SK-N-SH (cell line): ENCODE data around the gene CDC73.

Source experiments
- FOXJ3 ChIP-seq: sonication (generic); formaldehyde crosslinking; IDR thresholded peaks from 2 replicates; pipeline ENCODE4 v1.5.1; 2020; ENCODE audit warnings: mild to moderate bottlenecking, missing genetic modification reagents
- MXI1 ChIP-seq: IDR thresholded peaks from 2 replicates; pipeline ENCODE4 v1.6.1; 2012; ENCODE audit warnings: mild to moderate bottlenecking, low read depth, low read length, improper control_type of control experiment
- NFIC ChIP-seq: IDR thresholded peaks from 2 replicates; pipeline ENCODE4 v1.4.0; 2012; ENCODE audit warnings: borderline replicate concordance
- POLR2AphosphoS5 ChIP-seq: IDR thresholded peaks from 2 replicates; pipeline ENCODE4 v1.6.1; 2012; ENCODE audit warnings: low read depth, low read length
- RAD21 ChIP-seq: IDR thresholded peaks from 2 replicates; pipeline ENCODE4 v1.6.1; 2012; ENCODE audit warnings: mild to moderate bottlenecking, low read length
- RCOR1 ChIP-seq: fragments of 150-350 bp; IDR thresholded peaks from 2 replicates; pipeline ENCODE4 v1.6.1; 2017; ENCODE audit warnings: antibody characterized with exemption, low read length
- RFX5 ChIP-seq: IDR thresholded peaks from 2 replicates; pipeline ENCODE4 v1.6.1; 2012; ENCODE audit warnings: mild to moderate bottlenecking, improper control_type of control experiment, low read length
- RXRA ChIP-seq: IDR thresholded peaks from 2 replicates; pipeline ENCODE4 v1.4.0; 2012; ENCODE audit warnings: low read depth, mild to moderate bottlenecking, borderline replicate concordance
- TAF1 ChIP-seq: IDR thresholded peaks from 2 replicates; pipeline ENCODE4 v1.6.1; 2012; ENCODE audit warnings: low read depth, mild to moderate bottlenecking, low read length, moderate library complexity, borderline replicate concordance
- YY1 ChIP-seq: IDR thresholded peaks from 2 replicates; pipeline ENCODE4 v1.4.0; 2012; ENCODE audit warnings: low read depth, mild to moderate bottlenecking
- TF ChIP-seq, protein P1 (sequence below): IDR thresholded peaks from 2 replicates; pipeline ENCODE4 v1.4.0; 2012; ENCODE audit warnings: low read depth, borderline replicate concordance
- TF ChIP-seq, protein P2 (sequence below): fragments of 200-600 bp; sonication (generic); IDR thresholded peaks from 2 replicates; pipeline ENCODE4 v1.6.1; 2017; ENCODE audit warnings: antibody characterized with exemption, mild to moderate bottlenecking, moderate library complexity

DNA sequence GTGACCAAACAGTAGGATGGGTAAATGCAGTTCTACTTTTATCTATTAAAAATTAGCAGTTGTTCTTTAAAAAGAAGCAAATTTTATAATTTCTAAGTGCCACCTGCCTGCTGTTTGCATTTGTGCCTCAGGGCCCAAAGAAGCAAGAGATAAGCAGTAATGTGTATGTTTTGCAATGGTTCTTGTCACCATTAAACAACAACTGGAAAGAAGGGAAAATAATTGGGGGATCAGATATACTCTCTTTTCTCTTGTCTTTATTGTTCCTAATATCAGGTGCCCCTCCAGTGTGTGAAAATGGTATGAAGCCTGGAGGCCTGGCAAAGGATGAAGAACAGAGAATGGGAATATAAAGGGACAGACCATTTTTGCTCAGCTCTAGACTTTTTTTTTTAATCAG, 55.0 kb downstream of the CDC73 start:
- TF ChIP-seq, protein P1, sequence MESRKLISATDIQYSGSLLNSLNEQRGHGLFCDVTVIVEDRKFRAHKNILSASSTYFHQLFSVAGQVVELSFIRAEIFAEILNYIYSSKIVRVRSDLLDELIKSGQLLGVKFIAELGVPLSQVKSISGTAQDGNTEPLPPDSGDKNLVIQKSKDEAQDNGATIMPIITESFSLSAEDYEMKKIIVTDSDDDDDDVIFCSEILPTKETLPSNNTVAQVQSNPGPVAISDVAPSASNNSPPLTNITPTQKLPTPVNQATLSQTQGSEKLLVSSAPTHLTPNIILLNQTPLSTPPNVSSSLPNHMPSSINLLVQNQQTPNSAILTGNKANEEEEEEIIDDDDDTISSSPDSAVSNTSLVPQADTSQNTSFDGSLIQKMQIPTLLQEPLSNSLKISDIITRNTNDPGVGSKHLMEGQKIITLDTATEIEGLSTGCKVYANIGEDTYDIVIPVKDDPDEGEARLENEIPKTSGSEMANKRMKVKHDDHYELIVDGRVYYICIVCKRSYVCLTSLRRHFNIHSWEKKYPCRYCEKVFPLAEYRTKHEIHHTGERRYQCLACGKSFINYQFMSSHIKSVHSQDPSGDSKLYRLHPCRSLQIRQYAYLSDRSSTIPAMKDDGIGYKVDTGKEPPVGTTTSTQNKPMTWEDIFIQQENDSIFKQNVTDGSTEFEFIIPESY = no peak
- no peak for TF ChIP-seq POLR2AphosphoS5
- TF ChIP-seq TAF1 = no peak
- TF ChIP-seq FOXJ3 (CRISPR knock-in tag) = no peak
- TF ChIP-seq YY1 = no peak
- no peak for TF ChIP-seq MXI1
- TF ChIP-seq, protein P2, sequence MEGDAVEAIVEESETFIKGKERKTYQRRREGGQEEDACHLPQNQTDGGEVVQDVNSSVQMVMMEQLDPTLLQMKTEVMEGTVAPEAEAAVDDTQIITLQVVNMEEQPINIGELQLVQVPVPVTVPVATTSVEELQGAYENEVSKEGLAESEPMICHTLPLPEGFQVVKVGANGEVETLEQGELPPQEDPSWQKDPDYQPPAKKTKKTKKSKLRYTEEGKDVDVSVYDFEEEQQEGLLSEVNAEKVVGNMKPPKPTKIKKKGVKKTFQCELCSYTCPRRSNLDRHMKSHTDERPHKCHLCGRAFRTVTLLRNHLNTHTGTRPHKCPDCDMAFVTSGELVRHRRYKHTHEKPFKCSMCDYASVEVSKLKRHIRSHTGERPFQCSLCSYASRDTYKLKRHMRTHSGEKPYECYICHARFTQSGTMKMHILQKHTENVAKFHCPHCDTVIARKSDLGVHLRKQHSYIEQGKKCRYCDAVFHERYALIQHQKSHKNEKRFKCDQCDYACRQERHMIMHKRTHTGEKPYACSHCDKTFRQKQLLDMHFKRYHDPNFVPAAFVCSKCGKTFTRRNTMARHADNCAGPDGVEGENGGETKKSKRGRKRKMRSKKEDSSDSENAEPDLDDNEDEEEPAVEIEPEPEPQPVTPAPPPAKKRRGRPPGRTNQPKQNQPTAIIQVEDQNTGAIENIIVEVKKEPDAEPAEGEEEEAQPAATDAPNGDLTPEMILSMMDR = no peak
- TF ChIP-seq RFX5 = no peak
- TF ChIP-seq NFIC = no peak
- TF ChIP-seq RXRA = no peak
- TF ChIP-seq RAD21 = no peak
- no peak for TF ChIP-seq RCOR1
